Lower leg skin (tissue), 3 donors: Measurements from ENCODE around the gene LDLRAP1.

Experiments
- POLR2A ChIP-seq, 2 donors: fragments of 450-650 bp; IDR thresholded peaks; one replicate each; pipeline ENCODE4 v1.6.1; 2016 to 2017; ENCODE audit warnings: antibody characterized with exemption in 2 of 2, mild to moderate bottlenecking in 1 of 2, moderate library complexity in 1 of 2
- TF ChIP-seq, protein P1 (sequence below), 3 donors: fragments of 450-650 bp; IDR thresholded peaks; one replicate each; pipeline ENCODE4 v1.5.1; 2016; ENCODE audit warnings: antibody characterized with exemption in 3 of 3, mild to moderate bottlenecking in 3 of 3, moderate library complexity in 2 of 3

DNA sequence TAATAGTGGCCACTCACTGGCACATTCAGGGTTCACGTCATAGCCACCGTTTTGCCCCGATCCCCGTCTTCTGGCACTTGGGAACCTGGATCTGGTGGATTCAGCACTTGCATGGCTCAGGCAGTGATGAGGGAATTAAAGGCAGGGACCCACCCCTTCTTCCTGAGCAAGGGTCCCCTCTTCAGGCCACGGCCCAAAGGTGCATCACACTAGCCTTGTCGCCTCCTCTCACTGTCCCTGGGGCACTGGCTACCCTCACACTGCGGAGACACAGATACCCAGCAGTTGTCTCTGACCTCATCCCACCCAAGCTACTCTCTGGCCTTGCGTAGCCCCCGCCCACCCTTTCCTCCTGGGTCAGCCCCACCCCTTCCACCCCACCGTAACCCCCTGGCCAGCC lies 19.9 kb upstream of the LDLRAP1 start:
- TF ChIP-seq, protein P1, sequence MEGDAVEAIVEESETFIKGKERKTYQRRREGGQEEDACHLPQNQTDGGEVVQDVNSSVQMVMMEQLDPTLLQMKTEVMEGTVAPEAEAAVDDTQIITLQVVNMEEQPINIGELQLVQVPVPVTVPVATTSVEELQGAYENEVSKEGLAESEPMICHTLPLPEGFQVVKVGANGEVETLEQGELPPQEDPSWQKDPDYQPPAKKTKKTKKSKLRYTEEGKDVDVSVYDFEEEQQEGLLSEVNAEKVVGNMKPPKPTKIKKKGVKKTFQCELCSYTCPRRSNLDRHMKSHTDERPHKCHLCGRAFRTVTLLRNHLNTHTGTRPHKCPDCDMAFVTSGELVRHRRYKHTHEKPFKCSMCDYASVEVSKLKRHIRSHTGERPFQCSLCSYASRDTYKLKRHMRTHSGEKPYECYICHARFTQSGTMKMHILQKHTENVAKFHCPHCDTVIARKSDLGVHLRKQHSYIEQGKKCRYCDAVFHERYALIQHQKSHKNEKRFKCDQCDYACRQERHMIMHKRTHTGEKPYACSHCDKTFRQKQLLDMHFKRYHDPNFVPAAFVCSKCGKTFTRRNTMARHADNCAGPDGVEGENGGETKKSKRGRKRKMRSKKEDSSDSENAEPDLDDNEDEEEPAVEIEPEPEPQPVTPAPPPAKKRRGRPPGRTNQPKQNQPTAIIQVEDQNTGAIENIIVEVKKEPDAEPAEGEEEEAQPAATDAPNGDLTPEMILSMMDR (IDR thresholded peaks at IDR 0.05) = no peak
- TF ChIP-seq POLR2A (IDR thresholded peaks at IDR 0.05) = no peak
